ENCODE data around the gene SH3RF1.

The SH3RF1 gene

GRCh38 chr4:169311643-169312365 lies 41.0 kb upstream of the SH3RF1 start:
- TF ChIP-seq CTCF (IDR thresholded peaks at IDR 0.05; ENCODE audit: insufficient read depth, low read length, poor library complexity, severe bottlenecking): peak; percentile 67
- DNase-seq (ENCODE audit: extremely low read depth, insufficient read length): no peak
- H3K4me3 ChIP-seq (replicated peaks; ENCODE audit: low read depth, low read length): no peak overlapping the region
- no peaks in the 10 kb centered on the region for H3K36me3 ChIP-seq (ENCODE audit: control insufficient read depth, insufficient read depth, low read length)
- H3K27me3 ChIP-seq (replicated peaks; ENCODE audit: control insufficient read depth, insufficient read depth, low read length): no peaks in the 10 kb centered on the region

- H3K27me3 ChIP-seq (replicated peaks; ENCODE audit: control insufficient read depth, insufficient read depth, low read length): no peaks in the 10 kb centered on the region
- no peak for TF ChIP-seq CTCF (IDR thresholded peaks at IDR 0.05; ENCODE audit: insufficient read depth, low read length, poor library complexity, severe bottlenecking)
- no peak for DNase-seq (ENCODE audit: extremely low read depth, insufficient read length)
- no peak overlapping the region for H3K4me3 ChIP-seq (replicated peaks; ENCODE audit: low read depth, low read length)
- no peaks in the 10 kb centered on the region for H3K36me3 ChIP-seq (ENCODE audit: control insufficient read depth, insufficient read depth, low read length)
Measured at GRCh38 chr4:169309326-169309967, 38.7 kb upstream of the SH3RF1 start.

GRCh38 chr4:169307576-169307975 lies 36.8 kb upstream of the SH3RF1 start:
- Histone ChIP-seq H3K27me3 (replicated peaks; ENCODE audit: control insufficient read depth, insufficient read depth, low read length) (no peaks in the 10 kb centered on the region), H3K4me3 (replicated peaks; ENCODE audit: low read depth, low read length) (no peak overlapping the region), H3K36me3 (ENCODE audit: control insufficient read depth, insufficient read depth, low read length) (no peaks in the 10 kb centered on the region)
- DNase-seq (ENCODE audit: extremely low read depth, insufficient read length): no peak
- no peak for TF ChIP-seq CTCF (IDR thresholded peaks at IDR 0.05; ENCODE audit: insufficient read depth, low read length, poor library complexity, severe bottlenecking)

GRCh38 chr4:169305651-169306050 lies 34.9 kb upstream of the SH3RF1 start:
- H3K4me3 ChIP-seq (replicated peaks; ENCODE audit: low read depth, low read length): no peak overlapping the region

GRCh38 chr4:169305173-169305572 lies 34.4 kb upstream of the SH3RF1 start:
- Histone ChIP-seq H3K36me3 (ENCODE audit: control insufficient read depth, insufficient read depth, low read length) (no peaks in the 10 kb centered on the region), H3K4me3 (replicated peaks; ENCODE audit: low read depth, low read length) (no peak overlapping the region), H3K27me3 (replicated peaks; ENCODE audit: control insufficient read depth, insufficient read depth, low read length) (no peaks in the 10 kb centered on the region)
- no peak for DNase-seq (ENCODE audit: extremely low read depth, insufficient read length)
- TF ChIP-seq CTCF (IDR thresholded peaks at IDR 0.05; ENCODE audit: insufficient read depth, low read length, poor library complexity, severe bottlenecking): no peak

More at GRCh38 chr4:169305651-169306050, 34.9 kb upstream of the SH3RF1 start:
- no peak for TF ChIP-seq CTCF (IDR thresholded peaks at IDR 0.05; ENCODE audit: insufficient read depth, low read length, poor library complexity, severe bottlenecking)
- Histone ChIP-seq H3K36me3 (ENCODE audit: control insufficient read depth, insufficient read depth, low read length) (no peaks in the 10 kb centered on the region), H3K27me3 (replicated peaks; ENCODE audit: control insufficient read depth, insufficient read depth, low read length) (no peaks in the 10 kb centered on the region)
- DNase-seq (ENCODE audit: extremely low read depth, insufficient read length): no peak
